IPS-18c (cell line): ENCODE data around the gene DBNL.
A peak's percentile ranks its signal among the peaks of the same experiment; 100 is the strongest.
"Not testable (repeated sequence)": the region's sequence is repeated elsewhere in the genome, so short reads cannot be mapped to it uniquely, and the experiment has no call there.

ENCODE experiments used
- H3K4me3 ChIP-seq: 2 replicates; pipeline ENCODE4 v1.7.0; 2013; ENCODE audit warnings: low read depth, mild to moderate bottlenecking, low read length, moderate library complexity; ENCODE audit not compliant: insufficient read depth
- H3K9me3 ChIP-seq: one replicate; pipeline ENCODE4 v1.6.1; 2013; ENCODE audit warnings: mild to moderate bottlenecking, low read length, moderate library complexity; ENCODE audit not compliant: control insufficient read depth, insufficient read depth

Gene DBNL

GRCh38 chr7:44044315-44045225 lies at the start of gene DBNL:
DBNL (plus strand) TSS chr7:44044702; CDS start chr7:44044738, 36 bp downstream.
- peak within 1 kb of the TSS; percentile 78 for H3K4me3 ChIP-seq
- H3K9me3 ChIP-seq: no peaks in the 10 kb centered on the region

GRCh38 chr7:43997532-43997931 lies 47.0 kb upstream of the DBNL start, which contains the start of gene SPDYE1:
SPDYE1 (plus strand) TSS chr7:43997897; CDS start chr7:43999950, 2,053 bp downstream.
- not testable (repeated sequence) for H3K4me3 ChIP-seq, H3K9me3 ChIP-seq

- H3K4me3 ChIP-seq, H3K9me3 ChIP-seq: not testable (repeated sequence)
These were observed 32.4 kb upstream of the DBNL start for GRCh38 chr7:44012081-44012480.

GRCh38 chr7:44015090-44015489 lies 29.4 kb upstream of the DBNL start:
- not testable (repeated sequence) for H3K4me3 ChIP-seq, H3K9me3 ChIP-seq

GRCh38 chr7:44018857-44019807 lies 25.4 kb upstream of the DBNL start:
- H3K4me3 ChIP-seq: peak overlapping the region; percentile 74
- H3K9me3 ChIP-seq: not testable (repeated sequence)

- H3K4me3 ChIP-seq, H3K9me3 ChIP-seq: not testable (repeated sequence)
These were observed 24.7 kb upstream of the DBNL start for GRCh38 chr7:44019825-44020224.

GRCh38 chr7:44022069-44022468 lies 22.4 kb upstream of the DBNL start:
- not testable (repeated sequence) for H3K4me3 ChIP-seq, H3K9me3 ChIP-seq

GRCh38 chr7:44022796-44023467 lies 21.6 kb upstream of the DBNL start:
- not testable (repeated sequence) for H3K4me3 ChIP-seq, H3K9me3 ChIP-seq

GRCh38 chr7:44029433-44029832 lies 15.1 kb upstream of the DBNL start:
- H3K9me3 ChIP-seq, H3K4me3 ChIP-seq: not testable (repeated sequence)

- H3K4me3 ChIP-seq, H3K9me3 ChIP-seq: not testable (repeated sequence)
These were observed 14.5 kb upstream of the DBNL start for GRCh38 chr7:44030029-44030428.

- not testable (repeated sequence) for H3K9me3 ChIP-seq, H3K4me3 ChIP-seq
These were observed 13.2 kb upstream of the DBNL start for GRCh38 chr7:44031319-44031718.

GRCh38 chr7:44032031-44032430 lies 12.5 kb upstream of the DBNL start:
- H3K9me3 ChIP-seq, H3K4me3 ChIP-seq: not testable (repeated sequence)

GRCh38 chr7:44033971-44034844 lies 10.3 kb upstream of the DBNL start:
- not testable (repeated sequence) for H3K9me3 ChIP-seq, H3K4me3 ChIP-seq

GRCh38 chr7:44036364-44036763 lies 8.1 kb upstream of the DBNL start:
- not testable (repeated sequence) for H3K4me3 ChIP-seq

GRCh38 chr7:44037951-44038350 lies 6.6 kb upstream of the DBNL start:
- not testable (repeated sequence) for H3K4me3 ChIP-seq, H3K9me3 ChIP-seq

More at GRCh38 chr7:44036364-44036763, 8.1 kb upstream of the DBNL start:
- H3K9me3 ChIP-seq: not testable (repeated sequence)

GRCh38 chr7:44038553-44038952 lies 5.9 kb upstream of the DBNL start:
- not testable (repeated sequence) for H3K4me3 ChIP-seq, H3K9me3 ChIP-seq
